Skin of body (tissue), 2 donors: ENCODE measurements around the gene RARRES2. TPM values are rescaled to one million over a fixed set of nuclear protein-coding genes. Genes with fewer than 3 reads are reported as not detected.
A peak's percentile ranks its signal among the peaks of the same experiment; 100 is the strongest.

Source experiments
- DNase-seq: peaks from one replicate; lab custom pipeline; 2025; lab: John Stamatoyannopoulos, UW
- total RNA-seq: library from RNA; depleted of rRNA; stranded (reverse); fragments of >200 nt; gene quantifications from one replicate; pipeline ENCODE4 v1.2.3, GENCODE V29; 2014

Gene RARRES2
- total RNA-seq, 1 donor from 2014 or later: 78.2 TPM

DNA sequence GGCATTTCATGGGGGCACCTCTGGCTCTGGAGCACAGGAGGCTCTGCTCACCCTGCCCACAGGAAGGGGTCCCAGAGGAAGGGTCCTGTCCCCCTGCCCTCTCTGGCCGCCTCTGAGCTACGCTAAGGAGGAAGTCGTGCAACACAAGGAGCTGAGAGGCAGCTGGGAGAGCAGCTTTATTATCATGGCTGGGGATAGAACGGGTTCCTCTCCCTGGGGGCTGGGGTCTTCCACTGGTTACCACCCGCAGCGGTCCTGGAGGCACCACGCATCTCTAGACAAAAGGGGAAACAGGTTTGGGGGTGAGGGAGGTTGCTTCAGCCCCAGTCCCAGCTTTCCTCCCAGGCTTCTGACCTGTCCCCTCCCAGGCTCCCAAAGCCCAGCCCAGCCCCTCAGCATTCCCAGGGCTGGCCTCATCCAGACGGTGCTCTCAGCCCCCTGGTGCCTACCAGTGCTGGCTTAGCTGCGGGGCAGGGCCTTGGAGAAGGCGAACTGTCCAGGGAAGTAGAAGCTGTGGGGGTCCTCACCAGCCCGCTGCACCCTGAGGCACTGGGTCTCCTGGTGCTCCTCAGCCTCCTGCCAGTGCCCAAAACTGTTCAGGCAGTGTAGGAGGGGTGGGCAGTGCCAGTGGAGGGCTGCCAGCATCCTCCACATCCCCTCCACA lies 3.1 kb downstream of the RARRES2 start:
- DNase-seq: no peak

- no peak for DNase-seq
Measured at GRCh38 chr7:150337659-150338081, 3.8 kb downstream of the RARRES2 start.

DNA sequence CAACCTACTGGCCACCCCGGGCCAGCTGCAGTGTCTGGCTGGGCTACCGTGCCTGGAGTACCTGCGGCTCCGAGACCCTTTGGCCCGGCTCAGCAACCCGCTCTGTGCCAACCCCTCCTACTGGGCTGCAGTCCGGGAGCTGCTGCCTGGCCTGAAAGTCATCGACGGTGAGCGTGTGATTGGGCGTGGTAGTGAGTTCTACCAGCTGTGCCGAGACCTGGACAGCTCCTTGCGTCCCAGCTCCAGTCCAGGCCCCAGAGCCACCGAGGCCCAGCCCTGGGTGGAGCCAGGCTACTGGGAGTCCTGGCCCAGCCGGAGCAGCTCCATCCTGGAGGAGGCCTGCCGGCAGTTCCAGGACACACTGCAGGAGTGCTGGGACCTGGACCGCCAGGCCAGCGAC lies 4.2 kb downstream of the RARRES2 start:
- no peak for DNase-seq

DNA sequence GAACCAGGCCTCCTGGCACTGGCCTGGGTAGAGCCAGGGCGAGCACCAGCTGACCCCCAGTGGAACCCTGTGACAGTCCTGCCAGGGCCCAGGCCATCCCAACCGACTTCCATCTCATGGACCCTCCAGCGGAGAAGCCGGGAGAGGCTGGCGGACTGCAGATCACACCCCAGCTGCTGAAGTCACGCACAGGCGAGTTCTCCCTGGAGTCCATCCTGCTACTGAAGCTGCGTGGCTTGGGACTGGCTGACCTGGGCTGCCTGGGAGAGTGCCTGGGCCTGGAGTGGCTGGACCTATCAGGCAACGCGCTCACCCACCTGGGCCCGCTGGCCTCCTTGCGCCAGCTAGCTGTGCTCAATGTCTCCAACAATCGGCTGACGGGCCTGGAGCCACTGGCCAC lies 4.7 kb downstream of the RARRES2 start:
- no peak for DNase-seq

- no peak for DNase-seq
Measured at GRCh38 chr7:150335774-150336112, 5.7 kb downstream of the RARRES2 start.

DNA sequence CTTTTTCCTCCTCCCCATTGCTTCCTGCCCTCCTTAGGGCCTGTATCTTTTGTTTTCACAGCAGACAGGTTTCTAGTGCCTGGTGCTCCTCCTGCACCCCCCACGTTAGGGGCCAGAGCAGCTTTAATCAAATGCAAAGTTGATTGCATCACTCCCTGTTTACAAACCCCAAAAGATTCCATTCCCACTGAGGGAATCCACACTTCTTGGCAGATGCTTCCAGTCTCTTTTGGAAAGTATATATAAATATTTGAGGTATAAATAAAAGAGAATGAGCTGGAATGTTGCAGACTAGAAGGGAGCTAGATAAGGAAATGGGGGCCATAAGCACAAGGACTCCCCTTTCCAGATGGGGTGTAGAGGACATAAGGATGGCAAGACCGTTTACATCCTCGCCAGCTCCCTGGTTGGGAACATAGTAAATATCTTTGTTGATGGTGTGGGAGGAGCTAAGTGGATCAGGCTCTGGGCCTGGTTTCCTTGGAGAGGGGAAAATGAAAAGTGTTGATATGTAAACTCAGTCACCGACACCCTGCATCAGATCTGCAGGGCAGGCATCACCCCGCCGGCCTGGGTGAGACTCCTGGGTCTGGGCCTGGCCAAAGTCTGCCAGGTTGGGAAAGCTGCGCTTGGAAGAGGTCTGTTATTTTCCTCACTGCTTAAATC lies 6.2 kb downstream of the RARRES2 start:
- DNase-seq: peak; percentile 66

DNA sequence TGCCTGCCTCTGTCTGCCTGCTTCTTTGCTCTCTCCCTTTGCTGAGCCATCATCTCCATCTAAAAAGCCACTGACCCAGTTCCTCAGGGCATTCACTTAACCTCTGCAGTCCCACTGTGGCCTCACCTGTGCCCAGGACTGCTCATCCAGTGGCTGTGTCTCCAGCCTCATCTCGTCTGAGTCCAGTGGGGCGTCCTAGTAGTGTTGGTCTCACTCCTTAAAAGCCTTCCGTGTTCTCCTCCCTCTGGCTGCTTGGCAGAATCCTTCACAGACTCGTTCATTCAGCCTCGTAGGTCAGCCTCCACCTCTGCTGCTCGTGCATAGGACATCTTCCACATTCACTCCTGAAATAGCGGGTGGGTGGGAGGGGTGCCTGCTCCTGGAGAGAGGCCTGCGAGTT lies 7.3 kb downstream of the RARRES2 start:
- DNase-seq: no peak

DNA sequence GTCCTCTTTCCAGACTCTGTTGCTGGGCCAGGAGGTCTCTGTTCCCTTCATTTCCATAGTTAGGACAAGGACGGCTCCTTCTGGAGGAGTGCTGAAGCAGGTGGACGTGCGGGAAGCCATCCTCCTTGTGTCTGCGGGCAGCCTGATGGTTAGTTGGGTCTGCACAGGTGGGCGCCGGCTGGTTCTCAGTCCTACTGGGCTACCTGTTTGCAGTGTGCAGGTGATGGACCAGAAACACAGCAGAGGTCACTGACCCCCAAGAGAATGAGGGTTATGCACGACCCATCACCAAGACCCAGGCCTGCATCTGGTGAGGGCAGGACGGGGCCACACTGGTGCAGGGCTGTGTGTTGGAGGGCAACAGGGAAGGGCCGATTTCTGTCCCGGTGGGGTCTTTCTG lies 7.8 kb downstream of the RARRES2 start:
- no peak for DNase-seq

GRCh38 chr7:150332852-150333635 lies 8.4 kb downstream of the RARRES2 start:
- DNase-seq: no peak

DNA sequence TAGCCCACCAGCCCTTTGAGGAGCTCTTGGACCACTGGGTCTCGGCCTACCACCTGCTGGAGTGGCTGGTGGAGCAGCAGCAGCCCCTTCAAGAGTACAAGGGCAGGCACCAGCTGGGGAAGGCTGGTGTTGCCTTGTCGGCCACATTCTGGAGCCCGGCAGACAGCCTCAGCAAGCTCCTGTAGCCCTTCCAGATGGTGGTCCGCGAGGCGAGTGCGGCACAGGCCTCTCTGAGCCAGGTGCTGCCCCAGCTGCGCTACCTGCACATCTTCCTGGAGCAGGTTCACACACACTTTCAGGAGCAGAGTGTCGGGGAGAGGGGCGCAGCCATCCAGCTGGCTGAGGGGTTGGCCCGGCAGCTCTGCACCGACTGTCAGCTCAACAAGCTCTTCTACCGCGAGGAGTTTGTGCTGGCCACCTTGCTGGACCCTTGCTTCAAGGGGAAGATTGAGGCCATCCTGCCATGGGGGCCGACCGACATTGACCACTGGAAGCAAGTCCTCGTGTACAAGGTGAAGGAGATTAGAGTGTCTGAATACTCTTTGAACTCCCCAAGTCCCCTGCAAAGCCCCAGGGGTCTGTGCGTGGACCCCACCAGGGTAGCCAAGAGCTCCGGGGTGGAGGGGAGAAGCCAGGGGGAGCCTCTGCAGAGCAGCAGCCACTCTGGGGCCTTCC lies 11.1 kb downstream of the RARRES2 start:
- no peak for DNase-seq

GRCh38 chr7:150329331-150330120 lies 11.9 kb downstream of the RARRES2 start:
- no peak for DNase-seq

DNA sequence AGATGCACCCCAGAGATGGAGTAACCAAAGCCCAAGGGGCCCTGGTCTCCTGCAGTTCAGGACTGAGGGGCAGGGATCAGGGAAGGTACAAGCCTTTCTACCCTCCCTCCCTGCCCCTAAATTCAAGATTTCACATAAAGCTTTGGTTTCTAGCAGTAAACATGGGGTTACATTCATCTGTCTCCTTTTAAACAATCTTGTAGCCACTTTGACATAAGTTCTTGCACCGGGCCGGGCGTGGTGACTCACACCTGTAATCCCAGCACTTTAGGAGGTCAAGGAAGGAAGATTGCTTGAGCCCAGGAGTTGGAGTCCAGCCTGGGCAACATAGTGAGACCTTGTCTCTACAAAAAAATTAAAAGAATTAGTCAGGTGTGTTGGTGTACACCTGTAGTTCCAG lies 14.1 kb downstream of the RARRES2 start:
- no peak for DNase-seq

- no peak for DNase-seq
Measured at GRCh38 chr7:150326657-150327268, 14.7 kb downstream of the RARRES2 start.

- no peak for DNase-seq
Measured at GRCh38 chr7:150325901-150326300, 15.5 kb downstream of the RARRES2 start.

GRCh38 chr7:150325110-150325611 lies 16.3 kb downstream of the RARRES2 start:
- no peak for DNase-seq

DNA sequence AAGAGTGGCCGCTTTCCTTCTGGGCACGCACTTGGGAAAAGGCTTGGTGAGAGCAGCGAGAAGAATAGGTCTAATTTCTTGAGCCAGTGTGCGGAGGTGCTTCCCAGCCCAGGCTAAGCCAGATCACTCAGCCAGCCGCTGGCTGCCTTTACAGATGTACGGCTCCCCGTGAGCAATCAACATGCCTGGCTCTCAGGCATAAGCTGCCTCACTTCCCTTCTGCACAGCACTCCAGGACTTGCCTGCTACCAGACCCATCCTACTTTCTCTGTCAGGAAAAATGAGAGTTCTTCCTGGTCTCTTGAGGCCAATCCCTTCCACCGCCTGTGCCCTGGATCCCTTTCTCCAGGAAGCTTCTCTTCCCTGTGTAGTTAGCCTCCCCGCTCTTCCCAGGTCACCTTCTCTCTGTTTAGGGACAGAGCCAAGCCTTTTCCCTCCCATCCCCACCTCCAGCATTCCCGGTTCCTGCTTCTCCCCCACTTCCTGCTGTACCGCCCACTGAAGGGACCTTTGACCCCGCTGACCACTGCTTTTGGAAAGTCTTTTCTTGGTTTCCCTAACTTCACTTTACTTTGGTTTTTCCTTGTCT lies 17.0 kb downstream of the RARRES2 start:
- no peak for DNase-seq

- peak; percentile 5 for DNase-seq
Measured at GRCh38 chr7:150323682-150324372, 17.6 kb downstream of the RARRES2 start.

- DNase-seq: no peak
Measured at GRCh38 chr7:150322833-150323681, 18.4 kb downstream of the RARRES2 start, which contains the start of the genes ACTR3C and LRRC61. Gene ACTR3C (minus strand): TSS chr7:150323545. CDS start chr7:150295296, 28,249 bp downstream. Gene LRRC61 (plus strand): TSS chr7:150323355. CDS start chr7:150336862, 13,507 bp downstream.
